GM19043 (cell line): ENCODE results near the gene LRRC23.
"Not testable (repeated sequence)": the region's sequence is repeated elsewhere in the genome, so short reads cannot be mapped to it uniquely, and the experiment has no call there.

ENCODE experiments used
- ATAC-seq: cut with Tn5 transposase; IDR thresholded peaks from one replicate; pipeline ENCODE4 v1.9.1; 2021; ENCODE audit warnings: low read depth; ENCODE audit not compliant: unreplicated experiment

Gene LRRC23

GRCh38 chr12:6899837-6900519 lies 4.6 kb upstream of the LRRC23 start:
- ATAC-seq = no peak

DNA sequence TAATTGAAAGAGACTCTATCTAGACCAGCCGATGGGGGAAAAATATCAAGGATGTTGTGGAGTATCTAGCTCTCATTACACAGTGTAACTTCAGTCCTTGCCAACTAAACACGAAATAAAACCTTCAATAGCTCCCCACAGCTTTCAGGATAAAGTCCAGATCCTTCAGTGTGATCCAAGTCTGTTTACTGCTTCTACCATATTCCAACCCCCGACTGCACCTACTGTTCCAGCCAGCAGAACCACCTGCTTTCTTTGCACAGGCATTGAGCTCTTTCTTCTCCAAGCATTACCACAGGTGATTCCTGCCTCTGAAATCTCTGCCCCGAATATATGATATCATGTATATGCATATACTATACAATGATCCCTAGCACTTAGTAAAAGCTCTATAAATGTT lies 2.2 kb upstream of the LRRC23 start:
- no peak for ATAC-seq

DNA sequence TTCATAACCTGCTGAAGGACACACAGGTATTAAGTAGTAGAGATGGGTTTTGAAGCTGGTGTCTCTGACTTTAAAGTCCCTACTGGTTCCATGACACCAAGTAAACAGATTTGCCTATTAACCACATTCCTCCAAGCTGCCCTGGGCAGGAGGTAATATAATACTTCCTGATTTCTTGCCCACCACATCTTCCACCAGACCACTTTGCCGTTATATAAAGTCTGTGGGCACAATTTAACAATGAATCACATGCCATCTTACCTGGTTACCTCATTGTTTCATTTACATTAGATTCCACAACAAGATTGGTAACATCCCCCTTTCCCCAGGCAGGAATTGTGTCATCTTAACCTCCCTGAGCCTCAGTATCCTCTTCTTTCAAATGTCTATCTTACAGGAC lies 900 bp upstream of the LRRC23 start:
- ATAC-seq = no peak

GRCh38 chr12:6905414-6906040 lies 905 bp downstream of the LRRC23 start:
- ATAC-seq = no peak

DNA sequence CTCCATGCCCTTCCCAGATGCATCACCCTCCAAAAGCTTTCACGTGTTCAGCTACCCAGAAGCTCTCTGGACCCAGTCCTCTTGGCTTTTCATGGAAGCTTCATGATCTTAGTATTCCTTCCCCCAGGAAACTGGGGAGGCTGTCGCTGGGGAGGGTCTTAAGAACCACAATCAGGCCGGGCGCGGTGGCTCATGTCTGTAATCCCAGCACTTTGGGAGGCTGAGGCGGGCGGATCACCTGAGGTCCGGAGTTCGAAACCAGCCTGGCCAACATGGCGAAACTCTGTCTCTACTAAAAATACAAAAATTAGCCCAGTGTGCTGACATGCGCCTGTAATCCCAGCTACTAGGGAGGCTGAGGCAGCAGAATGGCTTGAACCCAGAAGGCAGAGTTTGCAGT lies 3.5 kb downstream of the LRRC23 start:
- ATAC-seq = not testable (repeated sequence)

DNA sequence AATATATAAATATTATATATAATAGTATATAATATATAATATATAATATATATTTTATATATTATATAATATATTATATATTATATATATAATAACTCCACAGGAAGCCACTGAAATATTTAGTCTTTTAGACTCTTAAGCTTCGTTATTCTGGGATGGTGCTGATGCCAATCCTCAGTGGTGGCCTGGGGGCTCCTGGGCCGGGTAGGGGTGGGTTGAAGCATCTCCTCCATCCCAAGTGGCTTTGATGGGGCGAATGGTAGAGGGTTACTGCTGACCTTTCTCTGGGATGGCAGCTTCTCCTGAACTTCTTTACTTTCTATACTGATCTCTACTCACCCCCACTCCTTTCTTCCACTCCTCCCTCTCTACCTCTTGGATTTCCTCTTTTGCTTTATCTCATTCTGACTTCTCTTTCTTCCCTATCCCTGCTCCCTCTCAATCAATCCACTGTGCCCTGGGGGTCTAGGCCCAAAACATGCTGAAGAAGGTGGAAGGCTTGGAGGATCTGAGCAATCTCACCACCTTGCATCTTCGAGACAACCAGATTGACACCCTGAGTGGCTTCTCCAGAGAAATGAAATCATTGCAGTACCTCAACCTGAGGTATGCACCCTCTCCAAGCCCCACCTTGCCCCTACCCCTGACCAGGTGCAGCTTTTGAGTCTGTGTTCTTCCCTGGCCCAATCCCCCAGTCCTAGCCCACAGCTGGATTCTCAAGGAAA lies 5.0 kb downstream of the LRRC23 start:
- ATAC-seq = no peak

- ATAC-seq = no peak
These were observed 7.7 kb downstream of the LRRC23 start for GRCh38 chr12:6912164-6912935.

DNA sequence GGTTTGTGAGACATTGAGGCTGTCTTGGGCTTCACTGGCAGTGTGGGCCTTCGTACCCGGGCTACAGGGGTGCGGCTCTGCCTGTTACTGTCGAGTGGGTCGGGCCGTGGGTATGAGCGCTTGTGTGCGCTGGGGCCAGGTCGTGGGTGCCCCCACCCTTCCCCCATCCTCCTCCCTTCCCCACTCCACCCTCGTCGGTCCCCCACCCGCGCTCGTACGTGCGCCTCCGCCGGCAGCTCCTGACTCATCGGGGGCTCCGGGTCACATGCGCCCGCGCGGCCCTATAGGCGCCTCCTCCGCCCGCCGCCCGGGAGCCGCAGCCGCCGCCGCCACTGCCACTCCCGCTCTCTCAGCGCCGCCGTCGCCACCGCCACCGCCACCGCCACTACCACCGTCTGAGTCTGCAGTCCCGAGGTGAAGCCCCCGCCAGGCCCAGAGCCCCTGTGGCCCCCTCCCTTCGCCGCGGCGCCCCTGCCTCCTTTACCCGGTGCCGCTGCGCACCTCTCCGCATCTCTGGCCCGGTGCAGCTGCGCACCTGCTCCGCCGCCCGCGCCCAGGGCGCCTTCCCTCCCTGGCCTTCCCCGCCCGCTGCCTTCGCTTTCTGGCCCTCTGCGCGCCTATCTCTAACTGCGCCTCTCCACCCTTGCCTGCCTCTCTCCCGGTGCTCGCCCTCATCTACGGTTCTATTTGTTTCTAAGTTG lies 9.8 kb downstream of the LRRC23 start, which contains the start of gene ENO2:
ENO2 (plus strand) TSS at position 335 of the 701 bp plus-strand sequence. CDS start 1,253 bp downstream, outside the sequence.
- no peak for ATAC-seq

DNA sequence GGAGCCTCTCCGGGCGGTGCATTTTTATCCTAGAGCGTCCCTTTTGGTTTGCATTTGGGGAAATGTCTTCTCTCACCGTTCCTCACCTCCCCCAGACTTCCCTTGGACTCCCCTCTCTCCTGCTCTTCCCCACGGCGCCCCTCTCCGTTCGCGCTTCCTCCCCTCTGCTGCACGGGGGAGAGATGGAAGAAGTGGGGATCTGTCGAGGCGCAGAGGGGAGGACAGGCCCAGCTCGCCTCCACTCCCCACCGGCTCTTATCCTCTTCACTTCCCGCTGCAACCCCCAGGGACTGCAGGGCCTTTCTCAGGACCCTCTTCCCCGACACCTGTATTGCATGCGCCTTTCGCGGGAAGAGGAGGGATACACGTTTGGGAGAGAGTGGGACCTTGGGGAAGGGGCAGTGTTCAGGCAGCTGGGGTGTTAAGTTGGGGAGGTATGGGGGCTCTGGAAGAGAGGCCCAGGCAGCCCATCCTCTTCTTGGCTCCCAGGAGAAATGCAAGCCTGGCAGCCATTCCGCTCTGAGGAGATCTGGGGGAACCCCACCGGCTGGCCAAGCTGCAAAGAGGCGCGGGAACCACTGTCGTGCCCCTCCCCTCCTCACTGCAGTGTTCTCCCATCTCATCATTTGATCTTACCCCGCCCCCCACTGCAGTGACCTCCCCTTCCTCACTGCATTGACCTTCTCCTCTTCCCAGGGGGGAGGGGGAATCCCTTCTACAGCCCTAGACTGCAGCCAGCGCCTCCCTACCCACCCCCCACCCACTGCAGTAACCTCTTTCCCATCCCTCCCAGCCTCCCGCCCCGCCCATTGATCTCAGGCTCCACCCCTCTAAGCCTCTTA lies 10.5 kb downstream of the LRRC23 start:
- no peak for ATAC-seq

- ATAC-seq = no peak
These were observed 11.2 kb downstream of the LRRC23 start for GRCh38 chr12:6915789-6916285.

DNA sequence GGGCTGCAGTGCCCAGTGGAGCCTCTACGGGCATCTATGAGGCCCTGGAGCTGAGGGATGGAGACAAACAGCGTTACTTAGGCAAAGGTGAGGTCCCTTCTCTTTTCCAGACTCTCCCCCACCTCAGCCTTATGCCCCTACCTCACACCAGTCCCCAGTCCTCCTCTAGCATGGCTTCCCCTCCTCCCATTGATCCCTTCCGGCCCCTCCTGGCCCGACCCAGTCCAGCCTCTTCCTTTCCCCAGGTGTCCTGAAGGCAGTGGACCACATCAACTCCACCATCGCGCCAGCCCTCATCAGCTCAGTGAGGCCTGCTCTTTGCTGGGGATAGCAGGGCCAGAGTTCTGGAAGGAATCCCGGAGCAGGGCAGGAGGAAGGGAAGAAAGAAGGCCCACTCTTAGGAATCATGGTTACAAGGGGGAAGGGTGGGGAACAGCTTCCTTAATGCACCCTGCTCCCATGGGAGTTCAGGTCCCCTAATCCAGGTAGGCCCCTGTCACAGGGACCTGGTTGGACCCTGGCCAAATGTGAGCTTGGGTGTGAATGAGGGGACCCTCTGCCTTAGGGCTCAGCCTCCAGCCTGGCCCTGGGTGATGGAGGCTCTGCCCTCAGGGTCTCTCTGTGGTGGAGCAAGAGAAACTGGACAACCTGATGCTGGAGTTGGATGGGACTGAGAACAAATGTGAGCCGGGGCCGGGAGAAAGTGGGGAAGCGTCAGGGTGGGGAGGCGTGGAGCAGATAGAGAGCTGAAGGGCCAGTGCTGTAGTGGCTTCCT lies 12.0 kb downstream of the LRRC23 start:
- ATAC-seq = no peak

- ATAC-seq = no peak
These were observed 13.0 kb downstream of the LRRC23 start for GRCh38 chr12:6917491-6918231.

DNA sequence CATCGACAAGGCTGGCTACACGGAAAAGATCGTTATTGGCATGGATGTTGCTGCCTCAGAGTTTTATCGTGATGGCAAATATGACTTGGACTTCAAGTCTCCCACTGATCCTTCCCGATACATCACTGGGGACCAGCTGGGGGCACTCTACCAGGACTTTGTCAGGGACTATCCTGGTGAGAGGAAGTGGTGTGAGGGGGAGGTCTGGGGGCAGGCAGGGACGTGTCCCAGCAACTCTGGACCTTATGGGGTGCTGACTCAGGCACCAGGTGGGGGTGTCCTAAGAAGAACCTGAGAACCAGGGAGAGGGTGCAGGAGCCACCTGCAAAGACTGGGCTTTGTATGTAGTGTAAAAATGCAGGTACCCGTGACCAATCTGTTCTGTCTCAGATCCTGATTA lies 15.0 kb downstream of the LRRC23 start:
- ATAC-seq = no peak

GRCh38 chr12:6921539-6921938 lies 16.9 kb downstream of the LRRC23 start:
- ATAC-seq = no peak

DNA sequence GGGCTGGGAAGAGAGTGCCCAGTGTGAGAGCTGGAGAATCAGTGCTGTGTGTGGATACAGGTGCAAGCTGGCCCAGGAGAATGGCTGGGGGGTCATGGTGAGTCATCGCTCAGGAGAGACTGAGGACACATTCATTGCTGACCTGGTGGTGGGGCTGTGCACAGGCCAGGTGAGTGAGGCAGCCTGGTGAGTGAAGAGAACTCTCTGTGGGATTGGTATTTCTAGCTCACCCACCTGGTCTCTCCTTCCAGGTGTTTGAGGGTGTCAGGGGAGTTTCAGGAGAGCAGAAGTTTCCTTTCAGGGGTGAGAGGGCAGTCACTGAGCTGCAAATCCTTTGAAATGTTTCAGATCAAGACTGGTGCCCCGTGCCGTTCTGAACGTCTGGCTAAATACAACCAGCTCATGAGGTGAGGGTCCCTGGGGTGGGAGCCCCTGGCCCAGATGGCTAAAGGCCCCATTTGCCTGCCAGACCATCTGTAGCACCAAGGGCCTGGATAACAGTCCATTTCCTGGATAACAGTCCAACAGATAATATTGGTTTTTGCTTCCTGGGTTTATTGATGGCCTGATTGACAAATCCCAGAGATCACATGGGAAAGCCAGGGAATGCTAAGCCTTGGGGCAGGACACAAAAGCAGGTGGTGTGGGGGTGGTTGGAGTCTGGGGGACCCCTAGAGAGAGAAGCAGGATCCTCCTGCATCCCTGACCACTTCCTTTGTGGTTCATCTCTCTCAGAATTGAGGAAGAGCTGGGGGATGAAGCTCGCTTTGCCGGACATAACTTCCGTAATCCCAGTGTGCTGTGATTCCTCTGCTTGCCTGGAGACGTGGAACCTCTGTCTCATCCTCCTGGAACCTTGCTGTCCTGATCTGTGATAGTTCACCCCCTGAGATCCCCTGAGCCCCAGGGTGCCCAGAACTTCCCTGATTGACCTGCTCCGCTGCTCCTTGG lies 17.6 kb downstream of the LRRC23 start:
- no peak for ATAC-seq

DNA sequence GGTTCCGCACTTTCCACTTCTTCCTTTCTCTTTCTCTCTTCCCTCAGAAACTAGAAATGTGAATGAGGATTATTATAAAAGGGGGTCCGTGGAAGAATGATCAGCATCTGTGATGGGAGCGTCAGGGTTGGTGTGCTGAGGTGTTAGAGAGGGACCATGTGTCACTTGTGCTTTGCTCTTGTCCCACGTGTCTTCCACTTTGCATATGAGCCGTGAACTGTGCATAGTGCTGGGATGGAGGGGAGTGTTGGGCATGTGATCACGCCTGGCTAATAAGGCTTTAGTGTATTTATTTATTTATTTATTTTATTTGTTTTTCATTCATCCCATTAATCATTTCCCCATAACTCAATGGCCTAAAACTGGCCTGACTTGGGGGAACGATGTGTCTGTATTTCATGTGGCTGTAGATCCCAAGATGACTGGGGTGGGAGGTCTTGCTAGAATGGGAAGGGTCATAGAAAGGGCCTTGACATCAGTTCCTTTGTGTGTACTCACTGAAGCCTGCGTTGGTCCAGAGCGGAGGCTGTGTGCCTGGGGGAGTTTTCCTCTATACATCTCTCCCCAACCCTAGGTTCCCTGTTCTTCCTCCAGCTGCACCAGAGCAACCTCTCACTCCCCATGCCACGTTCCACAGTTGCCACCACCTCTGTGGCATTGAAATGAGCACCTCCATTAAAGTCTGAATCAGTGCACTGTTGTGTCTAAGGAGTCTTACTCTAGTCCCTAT lies 18.5 kb downstream of the LRRC23 start:
- ATAC-seq = no peak
